GM21390 (cell line): ENCODE results near the gene P2RY11.

Source experiments
- ATAC-seq: cut with Tn5 transposase; IDR thresholded peaks from one replicate; pipeline ENCODE4 v1.9.1; 2021; ENCODE audit not compliant: unreplicated experiment

The P2RY11 gene

GRCh38 chr19:10113592-10113963, 2.1 kb downstream of the P2RY11 start:
- no peak for ATAC-seq

DNA sequence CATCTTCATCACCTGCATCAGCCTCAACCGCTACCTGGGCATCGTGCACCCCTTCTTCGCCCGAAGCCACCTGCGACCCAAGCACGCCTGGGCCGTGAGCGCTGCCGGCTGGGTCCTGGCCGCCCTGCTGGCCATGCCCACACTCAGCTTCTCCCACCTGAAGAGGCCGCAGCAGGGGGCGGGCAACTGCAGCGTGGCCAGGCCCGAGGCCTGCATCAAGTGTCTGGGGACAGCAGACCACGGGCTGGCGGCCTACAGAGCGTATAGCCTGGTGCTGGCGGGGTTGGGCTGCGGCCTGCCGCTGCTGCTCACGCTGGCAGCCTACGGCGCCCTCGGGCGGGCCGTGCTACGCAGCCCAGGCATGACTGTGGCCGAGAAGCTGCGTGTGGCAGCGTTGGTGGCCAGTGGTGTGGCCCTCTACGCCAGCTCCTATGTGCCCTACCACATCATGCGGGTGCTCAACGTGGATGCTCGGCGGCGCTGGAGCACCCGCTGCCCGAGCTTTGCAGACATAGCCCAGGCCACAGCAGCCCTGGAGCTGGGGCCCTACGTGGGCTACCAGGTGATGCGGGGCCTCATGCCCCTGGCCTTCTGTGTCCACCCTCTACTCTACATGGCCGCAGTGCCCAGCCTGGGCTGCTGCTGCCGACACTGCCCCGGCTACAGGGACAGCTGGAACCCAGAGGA, 2.6 kb downstream of the P2RY11 start:
- ATAC-seq: no peak

- no peak for ATAC-seq
These were observed 3.3 kb downstream of the P2RY11 start for GRCh38 chr19:10114651-10115391.

DNA sequence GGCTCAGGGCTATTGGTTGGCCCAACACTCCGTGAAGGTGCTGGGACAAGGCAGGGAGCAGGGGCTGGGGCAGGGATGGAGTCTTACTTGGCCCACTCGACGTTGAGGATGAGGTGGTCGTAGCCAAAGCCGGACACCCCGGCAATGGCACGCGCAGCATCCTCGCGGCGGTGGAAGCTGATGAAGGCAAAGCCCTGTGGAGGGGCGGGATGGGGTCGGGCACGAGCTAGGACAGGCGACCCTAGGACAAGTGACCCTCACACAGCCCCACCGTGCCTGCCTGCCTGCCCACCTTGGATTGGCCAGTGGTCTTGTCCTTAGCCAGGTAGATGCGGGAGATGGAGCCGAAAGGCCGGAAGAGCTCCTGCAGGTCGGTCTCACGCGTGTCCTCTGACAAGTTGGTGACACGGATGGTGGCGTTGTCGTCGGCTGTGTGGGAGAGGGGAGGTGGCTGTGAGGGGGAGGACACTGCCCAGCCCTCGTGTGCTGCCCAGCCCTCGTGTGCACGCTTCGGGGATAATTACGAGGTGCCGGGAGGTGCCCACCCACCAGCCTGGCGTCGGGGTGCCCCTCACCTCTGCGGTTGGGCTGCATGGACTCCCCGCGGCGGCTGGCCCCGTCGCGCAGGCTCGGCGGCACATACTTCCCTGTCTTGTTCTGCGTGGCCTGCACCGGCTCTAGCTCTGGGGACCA, 4.0 kb downstream of the P2RY11 start:
- ATAC-seq: no peak

GRCh38 chr19:10116085-10116865, 4.8 kb downstream of the P2RY11 start:
- no peak for ATAC-seq

GRCh38 chr19:10116866-10117616, 5.5 kb downstream of the P2RY11 start:
- no peak for ATAC-seq

GRCh38 chr19:10118960-10119359, 7.5 kb downstream of the P2RY11 start:
- no peak for ATAC-seq

DNA sequence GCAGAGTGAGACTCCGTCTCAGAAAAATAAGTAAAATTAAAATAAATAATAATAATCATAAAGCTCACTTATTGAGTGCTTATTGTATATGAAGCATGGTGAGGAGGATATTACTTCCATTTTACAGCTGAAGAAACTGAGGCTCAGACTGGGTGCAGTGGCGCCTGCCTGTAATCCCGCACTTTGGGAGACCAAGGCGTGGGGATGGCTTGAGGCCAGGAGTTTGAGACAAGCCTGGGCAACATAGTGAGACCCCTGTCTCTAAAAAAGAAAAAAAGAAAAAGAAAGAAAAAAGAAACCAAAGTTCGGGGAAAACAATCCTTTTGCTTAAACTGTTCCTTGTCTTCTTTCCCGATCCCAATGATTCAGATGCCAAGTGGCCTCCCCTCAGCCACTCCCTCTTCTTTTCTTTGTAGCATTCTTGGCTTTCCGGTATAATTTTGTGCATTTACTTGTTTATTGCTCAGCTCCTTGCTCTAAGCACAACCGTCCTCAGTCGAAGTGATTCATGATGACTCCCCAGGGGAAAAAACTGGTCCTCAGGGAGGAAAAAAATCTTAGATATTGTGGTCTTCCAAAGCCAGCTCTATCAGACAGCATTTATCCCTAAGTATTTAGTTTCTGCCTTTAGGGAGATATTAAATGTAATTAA, 9.2 kb downstream of the P2RY11 start:
- no peak for ATAC-seq

- no peak for ATAC-seq
These were observed 10.6 kb downstream of the P2RY11 start for GRCh38 chr19:10122045-10122444.

- no peak for ATAC-seq
These were observed 12.9 kb downstream of the P2RY11 start for GRCh38 chr19:10124429-10124828.

DNA sequence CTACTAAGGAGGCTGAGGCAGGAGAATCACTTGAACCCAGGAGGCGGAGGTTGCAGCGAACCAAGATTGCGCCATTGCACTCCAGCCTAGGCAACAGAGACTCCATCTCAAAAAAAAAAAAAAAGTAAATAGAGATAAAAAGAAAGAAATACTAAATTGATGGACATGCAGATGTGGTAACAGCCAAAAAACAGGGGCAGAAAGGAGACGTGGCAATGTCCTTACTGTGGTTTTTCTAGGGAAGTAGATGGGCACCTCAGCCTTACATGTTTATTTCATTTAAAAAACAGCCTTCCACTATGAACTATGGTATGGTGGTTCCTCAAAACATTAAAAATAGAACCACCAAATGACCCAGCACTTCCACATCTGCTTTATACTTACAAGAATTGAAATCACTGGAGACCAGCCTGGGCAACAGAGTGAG, 14.7 kb downstream of the P2RY11 start:
- no peak for ATAC-seq

DNA sequence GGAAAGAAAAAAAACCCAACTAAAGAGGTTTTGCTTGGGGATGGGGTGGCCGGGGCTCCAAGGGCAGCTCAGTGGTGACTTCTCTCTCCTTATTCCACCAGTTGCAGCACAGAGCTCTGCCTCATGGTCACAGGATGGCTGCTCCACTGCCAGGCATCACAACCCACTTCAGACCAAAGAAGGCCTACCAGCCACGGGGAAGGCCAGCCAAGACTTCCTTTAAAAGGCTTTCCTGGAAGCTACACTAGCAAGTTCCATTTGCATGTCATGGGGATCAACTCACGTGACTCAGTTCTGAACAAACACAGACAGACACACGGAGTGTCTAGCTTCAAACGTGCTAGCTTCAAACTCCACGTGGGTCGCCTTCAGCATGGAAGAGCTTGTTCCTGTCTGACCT, 21.4 kb downstream of the P2RY11 start:
- no peak for ATAC-seq

- ATAC-seq: no peak
These were observed 22.1 kb downstream of the P2RY11 start for GRCh38 chr19:10133596-10133995.

GRCh38 chr19:10134040-10134439, 22.5 kb downstream of the P2RY11 start:
- no peak for ATAC-seq

DNA sequence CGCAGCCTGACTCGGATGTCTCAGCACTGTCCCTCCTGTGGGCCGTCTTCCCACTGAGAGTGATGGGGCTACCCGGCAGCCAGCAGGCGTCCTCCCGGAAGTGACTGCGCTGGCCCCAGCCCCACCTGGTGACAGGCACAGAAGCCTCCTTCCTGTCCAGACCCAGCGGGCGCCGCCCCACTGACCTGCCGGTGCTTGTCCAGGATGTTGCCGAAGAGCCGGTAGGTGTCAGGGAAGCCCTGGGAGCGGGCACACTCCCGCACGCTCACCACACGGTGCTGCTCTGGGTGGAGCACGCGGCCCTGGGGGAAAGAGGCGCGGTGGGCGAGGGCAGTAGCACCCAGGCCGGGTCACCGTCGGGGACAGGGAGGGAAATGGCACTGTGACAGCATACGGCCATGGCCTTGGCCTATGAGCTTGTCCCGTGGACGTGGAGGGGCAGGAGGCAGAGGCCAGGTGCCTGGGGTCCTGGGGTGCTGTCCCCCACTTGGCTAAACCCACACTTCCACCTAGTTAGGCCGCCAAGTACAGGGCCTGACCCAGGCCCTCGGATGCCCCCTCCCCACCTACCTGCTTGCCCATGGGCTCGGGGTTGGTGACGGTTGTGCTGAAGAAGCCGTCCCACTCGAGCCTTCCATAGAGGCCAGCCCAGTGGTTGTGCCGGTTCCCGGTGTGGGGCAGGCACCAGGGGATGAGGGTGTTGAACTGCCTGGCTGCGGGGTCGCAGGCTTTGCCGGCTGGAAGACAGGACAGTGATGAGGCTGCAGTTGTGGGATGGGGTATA, 24.2 kb downstream of the P2RY11 start:
- no peak for ATAC-seq

GRCh38 chr19:10136936-10137335, 25.4 kb downstream of the P2RY11 start:
- ATAC-seq: no peak

DNA sequence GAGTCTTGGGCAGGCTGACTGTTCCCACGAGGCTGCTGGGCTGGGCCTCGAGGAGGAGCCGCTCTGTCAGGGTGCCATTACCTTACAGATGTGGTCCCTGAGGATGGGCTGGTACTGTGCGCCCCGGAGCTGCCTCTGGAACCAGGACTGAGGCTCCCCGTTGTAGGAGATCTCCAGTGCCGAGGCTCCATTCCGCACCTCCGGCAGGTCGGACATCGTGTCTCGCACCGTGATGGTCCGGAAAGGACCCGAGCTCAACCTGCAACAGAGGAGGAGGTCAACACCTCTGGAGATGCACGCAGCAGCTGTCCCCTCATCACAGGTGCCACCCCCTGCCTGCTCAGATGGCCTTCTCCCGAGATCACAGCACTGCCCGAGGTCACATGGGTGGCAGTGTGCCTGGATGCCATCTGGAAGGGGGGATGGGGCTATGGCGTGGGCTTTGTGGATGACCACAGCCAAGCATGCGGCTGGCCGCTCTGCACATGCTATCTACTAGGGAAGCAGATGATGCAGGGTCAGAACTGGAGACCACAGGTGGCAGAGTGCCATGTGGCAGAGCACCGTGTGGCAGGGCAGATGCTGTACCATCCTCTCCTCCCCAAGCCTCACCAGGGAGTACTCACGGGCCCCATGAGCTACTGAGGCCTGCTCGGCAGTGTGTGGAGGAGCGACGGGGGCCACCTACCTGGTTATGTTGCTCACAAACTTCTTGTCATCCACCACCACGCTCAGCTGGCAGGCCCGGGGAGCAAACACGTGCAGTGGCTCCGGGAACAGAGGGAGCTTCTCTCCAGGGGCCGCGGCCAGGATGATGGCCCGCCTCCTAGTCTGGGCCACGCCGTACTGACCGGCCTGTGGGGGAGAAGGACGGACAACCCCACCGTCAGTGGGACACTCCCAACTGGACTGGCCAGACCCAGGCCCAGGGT, 26.5 kb downstream of the P2RY11 start:
- no peak for ATAC-seq
